NCI-H1092 (cell line): ENCODE results near the gene GNAS-AS1.
A peak's percentile ranks its signal among the peaks of the same experiment; 100 is the strongest.

Experiments used
- DNase-seq: peaks from one replicate; lab custom pipeline; 2025; lab: John Stamatoyannopoulos, UW

Gene GNAS-AS1

GRCh38 chr20:58855506-58856389 is 5.0 kb upstream of the GNAS-AS1 start:
- no peak for DNase-seq

GRCh38 chr20:58854638-58855471 is 4.2 kb upstream of the GNAS-AS1 start:
- DNase-seq = no peak

- no peak for DNase-seq
Measured at GRCh38 chr20:58853976-58854637, 3.4 kb upstream of the GNAS-AS1 start.

- no peak for DNase-seq
Measured at GRCh38 chr20:58853466-58853865, 2.8 kb upstream of the GNAS-AS1 start.

GRCh38 chr20:58852543-58853271 is 2.0 kb upstream of the GNAS-AS1 start, which contains the start of gene GNAS:
TSS of gene GNAS (plus strand) at chr20:58852716.
- no peak for DNase-seq

- DNase-seq = no peak
Measured at GRCh38 chr20:58851969-58852458, 1.3 kb upstream of the GNAS-AS1 start.

- no peak for DNase-seq
Measured at GRCh38 chr20:58851221-58851968, 693 bp upstream of the GNAS-AS1 start.

GRCh38 chr20:58847463-58847862 is 3.2 kb downstream of the GNAS-AS1 start:
- DNase-seq = no peak

- DNase-seq = no peak
Measured at GRCh38 chr20:58845706-58846105, 5.0 kb downstream of the GNAS-AS1 start.

- no peak for DNase-seq
Measured at GRCh38 chr20:58843128-58843556, 7.6 kb downstream of the GNAS-AS1 start.

- no peak for DNase-seq
Measured at GRCh38 chr20:58842276-58842675, 8.4 kb downstream of the GNAS-AS1 start.

- no peak for DNase-seq
Measured at GRCh38 chr20:58841539-58842264, 9.0 kb downstream of the GNAS-AS1 start.

GRCh38 chr20:58840816-58841538 is 9.7 kb downstream of the GNAS-AS1 start:
- DNase-seq = no peak

- no peak for DNase-seq
Measured at GRCh38 chr20:58839991-58840747, 10.5 kb downstream of the GNAS-AS1 start.

GRCh38 chr20:58839474-58839874 is 11.2 kb downstream of the GNAS-AS1 start:
- DNase-seq = peak; percentile 13

- DNase-seq = no peak
Measured at GRCh38 chr20:58838174-58838573, 12.5 kb downstream of the GNAS-AS1 start.

- no peak for DNase-seq
Measured at GRCh38 chr20:58837717-58838116, 13.0 kb downstream of the GNAS-AS1 start.

GRCh38 chr20:58836616-58837204 is 14.0 kb downstream of the GNAS-AS1 start:
- DNase-seq = no peak
